ENCODE measurements around the gene TNRC6C. TPM values are rescaled to one million over a fixed set of nuclear protein-coding genes. Genes with fewer than 3 reads are reported as not detected.
"Not testable (repeated sequence)": the region's sequence is repeated elsewhere in the genome, so short reads cannot be mapped to it uniquely, and the experiment has no call there.

The TNRC6C gene
- total RNA-seq, 3 donors from 2014 or later (not counting 1 experiment from before 2014, with no cell fraction given): 74.3 to 100 (median 76.3) TPM

GRCh38 chr17:78137392-78138203 is 179.1 kb downstream of the TNRC6C start:
- ATAC-seq (peak; percentile 19 to 32 (median 27)), DNase-seq (peak; percentile 45 to 77)
- no peaks in the 10 kb centered on the region for H3K9me3 ChIP-seq (ENCODE audit: control insufficient read depth, insufficient read depth, low read length)
- peak overlapping the region; percentile 91 to 94 for H3K27ac Mint-ChIP-seq
- peaks cover 10% of the 10 kb centered on the region for H3K36me3 Mint-ChIP-seq
- peak overlapping the region; percentile 74 for H3K4me3 Mint-ChIP-seq
- H3K9me3 Mint-ChIP-seq: no peaks in the 10 kb centered on the region
- no peak overlapping the region for H3K4me3 ChIP-seq (ENCODE audit: low read length)
- WGBS (ENCODE audit: insufficient coverage): 36% methylated on average over 21 of the region's 26 CpGs
- intact Hi-C loops (cut with micrococcal nuclease): no loop called here
- peak overlapping the region; percentile 59 for H3K27ac ChIP-seq (ENCODE audit: low read length)
- TF ChIP-seq, protein P1, sequence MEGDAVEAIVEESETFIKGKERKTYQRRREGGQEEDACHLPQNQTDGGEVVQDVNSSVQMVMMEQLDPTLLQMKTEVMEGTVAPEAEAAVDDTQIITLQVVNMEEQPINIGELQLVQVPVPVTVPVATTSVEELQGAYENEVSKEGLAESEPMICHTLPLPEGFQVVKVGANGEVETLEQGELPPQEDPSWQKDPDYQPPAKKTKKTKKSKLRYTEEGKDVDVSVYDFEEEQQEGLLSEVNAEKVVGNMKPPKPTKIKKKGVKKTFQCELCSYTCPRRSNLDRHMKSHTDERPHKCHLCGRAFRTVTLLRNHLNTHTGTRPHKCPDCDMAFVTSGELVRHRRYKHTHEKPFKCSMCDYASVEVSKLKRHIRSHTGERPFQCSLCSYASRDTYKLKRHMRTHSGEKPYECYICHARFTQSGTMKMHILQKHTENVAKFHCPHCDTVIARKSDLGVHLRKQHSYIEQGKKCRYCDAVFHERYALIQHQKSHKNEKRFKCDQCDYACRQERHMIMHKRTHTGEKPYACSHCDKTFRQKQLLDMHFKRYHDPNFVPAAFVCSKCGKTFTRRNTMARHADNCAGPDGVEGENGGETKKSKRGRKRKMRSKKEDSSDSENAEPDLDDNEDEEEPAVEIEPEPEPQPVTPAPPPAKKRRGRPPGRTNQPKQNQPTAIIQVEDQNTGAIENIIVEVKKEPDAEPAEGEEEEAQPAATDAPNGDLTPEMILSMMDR (IDR thresholded peaks at IDR 0.05): peak; percentile 33
- H3K36me3 ChIP-seq (ENCODE audit: control insufficient read depth, insufficient read depth, low read length): peaks cover 63% of the 10 kb centered on the region
- peaks cover 74 to 75% of the 10 kb centered on the region in 2 donors for H3K4me1 Mint-ChIP-seq
- no peaks in the 10 kb centered on the region for H3K27me3 ChIP-seq (ENCODE audit: control insufficient read depth, insufficient read depth, low read length)
- peaks cover 93% of the 10 kb centered on the region for H3K4me1 ChIP-seq (ENCODE audit: control insufficient read depth, insufficient read depth, low read length)
- no peaks in the 10 kb centered on the region for H3K27me3 Mint-ChIP-seq (ENCODE audit: low read depth in 2 of 2)

- no peaks in the 10 kb centered on the region for H3K27me3 ChIP-seq (ENCODE audit: control insufficient read depth, insufficient read depth, low read length)
- H3K4me3 Mint-ChIP-seq: peak overlapping the region; percentile 28
- WGBS (ENCODE audit: insufficient coverage): 88% methylated on average over 17 of the region's 17 CpGs
- H3K36me3 ChIP-seq (ENCODE audit: control insufficient read depth, insufficient read depth, low read length): peaks cover 57% of the 10 kb centered on the region
- no peaks in the 10 kb centered on the region for H3K27me3 Mint-ChIP-seq (ENCODE audit: low read depth in 2 of 2)
- TF ChIP-seq, protein P1 (IDR thresholded peaks at IDR 0.05): no peak
- no peak overlapping the region for H3K4me3 ChIP-seq (ENCODE audit: low read length)
- no peak overlapping the region for H3K27ac ChIP-seq (ENCODE audit: low read length)
- DNase-seq (no peak), ATAC-seq (no peak)
- H3K4me1 ChIP-seq (ENCODE audit: control insufficient read depth, insufficient read depth, low read length): peaks cover 91% of the 10 kb centered on the region
- H3K4me1 Mint-ChIP-seq: peaks cover 73 to 74% of the 10 kb centered on the region in 2 donors
- intact Hi-C loops (cut with micrococcal nuclease): no loop called here
- no peaks in the 10 kb centered on the region for H3K9me3 Mint-ChIP-seq
- peaks cover 10% of the 10 kb centered on the region for H3K36me3 Mint-ChIP-seq
- H3K27ac Mint-ChIP-seq: peak overlapping the region; percentile 91 to 94
- H3K9me3 ChIP-seq (ENCODE audit: control insufficient read depth, insufficient read depth, low read length): no peaks in the 10 kb centered on the region
These were observed 179.9 kb downstream of the TNRC6C start for GRCh38 chr17:78138204-78139060.

DNA sequence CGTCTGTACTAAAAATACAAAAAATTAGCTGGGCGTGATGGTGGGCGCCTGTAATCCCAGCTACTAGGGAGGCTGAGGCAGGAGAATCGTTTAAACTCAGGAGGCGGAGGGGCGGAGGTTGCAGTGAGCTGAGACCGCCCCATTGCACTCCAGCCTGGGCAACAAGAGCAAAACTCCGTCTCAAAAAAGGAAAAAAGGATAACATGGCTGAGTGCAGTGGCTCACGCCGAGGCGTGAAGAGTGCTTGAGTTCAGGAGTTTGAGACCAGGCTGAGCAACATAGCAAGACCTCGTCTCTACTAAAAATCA is 181.3 kb downstream of the TNRC6C start:
- intact Hi-C loops (cut with micrococcal nuclease): loop anchor here (1.0 kb wide), 1 partner anchor 74 kb away; the partner anchor contains the start of gene BIRC5
- WGBS (ENCODE audit: insufficient coverage): 75% methylated on average over 12 of the region's 12 CpGs
- peaks cover 10% of the 10 kb centered on the region for H3K36me3 Mint-ChIP-seq
- Histone ChIP-seq H3K4me1 (ENCODE audit: control insufficient read depth, insufficient read depth, low read length) (peaks cover 91% of the 10 kb centered on the region), H3K36me3 (ENCODE audit: control insufficient read depth, insufficient read depth, low read length) (peaks cover 43% of the 10 kb centered on the region)
- not testable (repeated sequence) for H3K9me3 ChIP-seq (ENCODE audit: control insufficient read depth, insufficient read depth, low read length); H3K9me3 Mint-ChIP-seq; H3K27me3 ChIP-seq (ENCODE audit: control insufficient read depth, insufficient read depth, low read length); H3K4me3 ChIP-seq (ENCODE audit: low read length); DNase-seq; H3K27me3 Mint-ChIP-seq (ENCODE audit: low read depth in 2 of 2); H3K27ac ChIP-seq (ENCODE audit: low read length); ATAC-seq
- H3K4me3 Mint-ChIP-seq: peak overlapping the region; percentile 79
- H3K4me1 Mint-ChIP-seq: peaks cover 61 to 70% of the 10 kb centered on the region in 2 donors
- H3K27ac Mint-ChIP-seq: peak overlapping the region; percentile 91 to 94
